Nucleus accumbens (tissue), 56 donors: ENCODE data around the gene SLC12A6.
A peak's percentile ranks its signal among the peaks of the same experiment; 100 is the strongest.

ENCODE experiments used
- DNase-seq, 56 donors: peaks; one replicate each; lab custom pipeline; 2025; lab: John Stamatoyannopoulos, UW

SLC12A6 gene

DNA sequence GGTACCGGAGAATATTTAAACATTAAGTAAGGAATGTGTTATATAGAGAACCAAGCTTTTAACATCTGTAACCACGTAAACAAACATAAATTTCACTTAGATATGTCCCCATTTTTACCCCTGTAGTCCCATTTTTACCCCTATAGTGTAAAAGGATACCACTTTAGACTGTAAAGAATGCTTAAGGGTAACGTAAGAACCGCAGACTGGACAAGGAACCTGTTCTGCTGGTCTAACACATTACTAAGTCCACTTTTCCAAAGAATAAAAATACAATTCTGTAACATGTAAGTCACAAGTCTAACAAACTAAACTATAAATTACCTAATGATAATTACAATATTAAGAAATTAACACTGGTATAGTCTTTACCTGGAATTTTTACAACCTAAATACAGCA is 2.9 kb downstream of the SLC12A6 start:
- no peak for DNase-seq

DNA sequence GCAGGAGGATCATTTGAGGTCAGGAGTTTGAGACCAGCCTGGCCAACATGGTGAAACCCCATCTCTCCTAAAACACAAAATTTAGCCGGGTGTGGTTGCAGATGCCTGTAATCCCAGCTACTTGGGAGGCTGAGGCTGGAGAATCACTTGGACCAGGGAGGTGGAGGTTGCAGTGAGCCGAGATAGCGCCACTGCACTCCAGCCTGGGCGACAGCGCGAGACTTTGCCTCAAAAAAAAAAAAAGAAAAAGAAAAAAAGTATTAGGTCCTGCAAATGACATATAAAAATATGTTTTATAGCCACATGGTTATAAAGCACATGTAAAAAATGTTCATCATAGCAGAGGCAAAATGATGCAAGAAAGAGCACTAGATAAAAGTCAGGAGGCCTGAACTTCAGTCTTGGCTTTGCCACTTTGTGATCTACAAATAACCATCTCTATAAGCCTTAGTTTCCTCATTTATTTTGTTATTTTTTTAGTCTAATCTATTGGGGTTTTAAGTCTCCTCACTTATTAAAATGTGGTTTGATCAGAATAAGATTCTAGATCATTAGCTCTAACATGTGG is 4.9 kb downstream of the SLC12A6 start:
- DNase-seq: no peak

DNA sequence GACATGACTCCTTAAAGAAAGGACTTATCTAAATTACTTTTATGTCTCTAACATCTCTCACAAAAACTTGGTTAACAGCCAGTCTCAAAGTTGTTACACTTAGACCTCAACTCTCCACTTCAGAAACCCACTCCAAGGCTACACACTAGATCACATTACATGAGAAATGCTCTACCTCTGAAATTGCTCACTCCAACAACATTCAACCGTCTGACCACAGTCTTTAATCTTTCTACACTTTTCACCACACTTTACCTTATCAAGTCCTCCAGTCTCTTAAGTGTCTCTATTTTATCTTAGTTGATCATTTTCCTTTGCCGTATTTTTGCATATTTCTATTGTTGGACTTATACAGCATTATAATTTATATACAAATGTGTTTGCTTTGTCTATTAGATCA is 5.8 kb downstream of the SLC12A6 start:
- DNase-seq: no peak

DNA sequence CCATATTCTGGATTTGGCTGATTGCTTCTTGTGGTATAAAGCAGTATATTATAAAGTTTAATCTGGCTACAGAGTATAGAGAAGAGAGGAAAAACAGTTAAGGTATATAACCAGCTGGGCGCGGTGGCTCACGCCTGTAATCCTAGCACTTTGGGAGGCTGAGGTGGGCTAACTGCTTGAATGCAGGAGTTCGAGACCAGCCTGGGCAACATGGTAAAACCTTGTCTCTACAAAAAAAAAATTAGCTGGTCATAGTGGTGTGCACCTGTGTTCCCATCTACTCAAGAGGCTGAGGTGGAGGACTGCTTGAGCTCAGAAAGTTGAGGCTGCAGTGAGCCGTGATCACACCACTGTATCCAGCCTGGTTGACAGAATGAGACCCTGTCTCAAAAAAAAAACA is 7.3 kb downstream of the SLC12A6 start:
- DNase-seq: no peak

DNA sequence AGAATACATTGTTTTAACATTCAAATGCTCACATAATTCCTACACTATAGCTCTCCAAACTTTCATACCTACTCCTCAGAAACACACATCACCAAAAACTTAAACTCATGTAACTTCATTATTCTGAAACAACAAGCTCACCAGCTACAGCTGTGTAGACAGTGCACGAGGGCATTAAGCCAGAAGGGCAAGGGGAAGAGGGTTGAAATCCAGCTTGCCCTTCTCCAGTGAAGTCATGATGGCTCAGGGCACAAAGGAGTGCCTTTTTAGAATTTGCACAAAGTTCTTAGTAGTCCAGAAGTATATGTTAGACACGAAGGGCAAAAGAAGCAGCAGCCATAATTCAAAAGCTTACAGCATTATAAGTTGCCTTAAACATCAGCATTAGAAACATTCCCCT is 8.6 kb downstream of the SLC12A6 start:
- no peak for DNase-seq

DNA sequence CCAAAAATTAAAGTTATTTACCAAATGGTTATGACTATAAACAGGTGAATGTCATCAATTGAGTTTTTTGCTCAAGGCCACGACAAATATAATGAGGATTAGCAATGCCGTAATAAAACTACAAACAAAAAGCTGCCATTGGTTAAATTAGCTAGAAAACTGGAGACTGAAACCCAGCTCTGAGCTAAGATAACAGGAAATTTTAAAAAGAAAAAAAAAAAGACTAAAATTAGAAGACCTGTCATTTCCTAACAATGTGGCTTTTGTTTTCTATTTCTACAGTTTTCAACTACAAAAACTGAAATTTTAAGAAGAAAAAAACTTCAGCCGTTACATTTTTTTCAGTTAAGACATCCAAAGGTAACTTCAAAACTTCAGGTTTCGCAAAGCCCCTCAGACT is 9.7 kb downstream of the SLC12A6 start:
- no peak for DNase-seq

DNA sequence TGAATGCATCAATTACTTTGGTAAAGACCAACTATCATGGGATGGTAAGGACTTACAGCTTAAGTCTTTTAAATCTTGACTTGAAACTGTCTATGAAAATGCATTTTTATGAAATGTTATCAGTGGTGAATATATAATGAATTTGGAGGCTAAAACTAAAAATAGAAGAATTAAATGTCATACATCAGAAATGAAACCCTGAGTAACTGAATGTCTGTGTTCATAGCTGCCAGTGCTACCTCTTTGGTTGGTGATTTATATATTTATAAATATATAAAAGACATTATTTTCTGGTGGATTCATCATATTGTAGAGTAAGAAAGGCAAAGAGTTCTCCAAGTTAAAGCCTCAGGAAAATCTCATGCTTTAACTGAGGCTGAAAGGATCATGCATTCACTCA is 12.2 kb downstream of the SLC12A6 start:
- no peak for DNase-seq

DNA sequence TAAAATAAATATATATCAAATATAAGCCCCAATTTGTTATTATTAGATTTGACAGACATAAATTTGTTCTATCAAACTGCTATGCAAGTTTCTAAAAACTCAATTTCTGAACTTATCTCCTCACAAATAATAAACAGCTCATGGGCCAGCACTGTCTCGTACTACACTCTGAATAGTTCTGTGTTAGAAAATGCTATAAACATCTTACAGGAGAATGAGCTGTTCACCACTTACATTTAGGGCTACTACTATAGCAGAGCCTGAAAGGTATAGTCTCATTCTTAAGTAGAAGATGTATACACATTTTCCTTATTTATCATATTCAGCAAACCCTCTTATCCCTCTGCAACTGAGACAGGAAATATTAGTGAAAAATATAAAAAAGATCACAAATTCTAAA is 12.6 kb downstream of the SLC12A6 start:
- no peak for DNase-seq

DNA sequence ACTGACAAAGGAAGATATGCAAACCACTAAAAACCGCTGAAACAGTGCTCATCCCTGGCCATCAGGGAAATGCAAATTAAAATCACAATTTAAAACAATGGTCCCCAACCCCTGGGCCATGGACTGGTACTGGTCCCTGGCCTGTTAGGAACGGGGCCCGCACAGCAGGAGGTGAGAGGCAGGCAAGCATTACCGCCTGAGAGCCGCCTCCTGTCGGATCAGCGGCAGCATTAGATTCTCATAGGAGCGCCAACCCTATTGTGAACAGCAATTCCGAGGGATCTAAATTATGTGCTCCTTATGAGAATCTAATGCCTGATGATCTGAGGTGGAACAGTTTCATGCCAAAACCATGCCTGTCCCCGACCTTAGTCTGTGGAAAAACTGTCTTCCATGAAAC is 14.4 kb downstream of the SLC12A6 start:
- no peak for DNase-seq

DNA sequence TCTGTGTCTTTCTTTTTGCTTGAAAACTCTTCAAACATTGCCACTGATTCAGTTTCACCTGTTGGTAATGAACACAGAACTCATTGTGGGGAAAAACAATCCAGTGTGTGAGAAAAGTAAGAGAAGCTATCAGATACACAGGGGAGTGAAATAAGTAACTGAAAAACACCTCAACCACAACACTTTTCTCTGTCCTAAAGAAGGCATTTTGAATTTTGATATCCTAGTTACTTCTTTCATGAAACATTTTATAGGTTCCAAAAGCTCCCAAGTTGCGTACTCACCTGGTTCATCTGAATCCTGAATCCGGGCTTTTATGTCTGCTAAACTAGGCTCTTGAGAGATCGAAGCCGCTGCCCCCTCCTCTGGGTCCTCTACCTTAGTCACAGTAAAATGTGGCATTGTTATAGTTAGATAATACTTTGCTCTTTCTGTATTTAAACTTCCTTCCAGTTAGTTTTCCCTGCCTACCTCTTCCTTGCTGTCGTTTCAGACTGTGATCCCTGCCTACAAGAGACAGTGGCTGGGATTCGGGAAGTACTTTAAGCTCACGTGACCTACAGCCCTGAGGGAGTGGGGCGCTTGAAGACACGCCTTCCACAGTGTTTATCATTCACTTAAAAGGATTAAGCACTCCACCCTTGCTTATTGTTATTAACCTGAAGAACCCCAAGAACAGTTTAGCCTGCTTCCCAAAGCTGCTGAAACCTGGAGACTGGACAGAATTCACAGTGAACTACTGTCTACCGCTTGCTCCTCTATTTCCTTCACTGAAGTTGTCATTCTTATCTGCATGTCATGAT is 19.1 kb downstream of the SLC12A6 start:
- DNase-seq: peak in 21 of 56 donors; percentile 1 to 49 (median 16)

DNA sequence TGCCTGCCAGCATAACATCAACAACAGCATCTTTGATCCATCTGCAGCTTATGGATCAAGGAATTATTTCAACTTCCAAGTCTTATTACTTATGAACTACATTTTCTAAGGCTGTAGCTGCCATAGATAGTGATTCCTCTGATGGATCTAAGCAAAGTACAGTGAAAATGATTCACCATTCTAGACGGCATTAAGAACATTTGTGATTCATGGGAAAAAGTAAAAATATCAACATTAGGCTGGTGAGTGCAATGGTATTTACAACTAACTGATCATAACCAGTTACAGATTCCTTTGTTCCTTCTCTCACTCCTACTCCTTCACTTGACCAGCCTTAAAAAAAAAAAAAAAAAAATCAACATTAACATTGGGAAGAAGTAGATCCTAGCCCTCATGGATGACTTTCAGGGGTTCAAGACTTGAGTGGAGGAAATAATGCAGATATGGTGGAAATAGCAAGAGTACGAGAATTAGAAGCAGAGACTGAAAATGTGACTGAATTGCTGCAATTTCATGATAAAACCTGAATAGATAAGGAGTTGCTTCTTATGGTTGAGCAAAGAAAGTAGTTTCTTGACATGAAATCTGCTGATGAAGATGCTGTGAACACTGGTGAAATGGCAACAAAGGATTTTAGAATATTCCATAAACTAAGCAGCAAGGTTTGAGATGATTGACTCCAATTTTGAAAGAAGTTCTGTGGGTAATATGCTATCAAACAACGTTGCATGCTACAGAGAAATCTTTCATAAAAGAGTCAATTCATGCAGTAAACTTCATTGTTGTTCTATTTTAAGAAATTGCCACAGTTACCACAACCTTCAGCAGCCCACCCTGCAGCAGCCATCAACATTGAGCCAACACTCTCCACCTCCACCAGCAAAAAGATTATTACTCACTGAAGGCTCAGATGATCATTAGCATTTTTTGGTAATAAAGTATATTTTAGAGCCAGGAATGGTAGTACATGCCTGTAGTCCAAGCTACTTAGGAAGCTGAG is 22.8 kb downstream of the SLC12A6 start:
- DNase-seq: no peak

DNA sequence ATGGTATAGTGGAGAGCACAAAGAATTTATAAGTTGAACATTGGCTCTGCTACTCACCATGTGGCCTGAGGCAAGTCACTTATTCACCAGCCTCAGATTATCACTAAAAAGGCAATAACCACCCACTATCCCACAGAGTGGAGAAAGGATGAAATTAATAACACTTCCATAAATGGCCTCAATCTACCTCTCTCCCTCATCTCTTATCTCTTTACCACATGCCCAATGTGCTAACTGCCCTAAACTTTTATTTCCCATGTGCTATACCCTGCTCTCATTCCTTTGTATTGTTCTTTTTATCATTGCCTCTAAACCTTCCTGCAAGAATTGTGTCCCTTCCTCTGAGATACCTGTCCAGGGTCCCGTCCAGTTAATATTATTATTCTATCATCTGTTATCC is 26.0 kb downstream of the SLC12A6 start:
- DNase-seq: no peak

DNA sequence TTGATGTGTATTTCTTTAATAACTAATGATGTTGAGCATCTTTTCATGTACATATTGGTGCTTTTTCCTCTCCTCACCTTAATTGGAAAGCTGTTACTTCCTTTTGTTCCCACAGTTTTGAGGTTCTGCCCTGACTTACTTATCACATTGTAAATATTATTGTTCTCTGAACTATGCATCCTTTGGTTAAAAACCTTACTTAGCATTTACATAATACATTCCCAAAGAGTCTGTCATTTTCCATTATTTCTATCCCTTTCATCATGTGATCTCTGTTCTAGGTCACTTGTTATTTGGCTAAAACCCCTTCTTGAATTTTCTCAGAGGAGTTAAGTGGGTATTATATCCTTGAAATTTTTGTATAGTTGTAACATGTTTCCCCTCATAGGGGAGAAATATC is 33.0 kb downstream of the SLC12A6 start:
- no peak for DNase-seq

DNA sequence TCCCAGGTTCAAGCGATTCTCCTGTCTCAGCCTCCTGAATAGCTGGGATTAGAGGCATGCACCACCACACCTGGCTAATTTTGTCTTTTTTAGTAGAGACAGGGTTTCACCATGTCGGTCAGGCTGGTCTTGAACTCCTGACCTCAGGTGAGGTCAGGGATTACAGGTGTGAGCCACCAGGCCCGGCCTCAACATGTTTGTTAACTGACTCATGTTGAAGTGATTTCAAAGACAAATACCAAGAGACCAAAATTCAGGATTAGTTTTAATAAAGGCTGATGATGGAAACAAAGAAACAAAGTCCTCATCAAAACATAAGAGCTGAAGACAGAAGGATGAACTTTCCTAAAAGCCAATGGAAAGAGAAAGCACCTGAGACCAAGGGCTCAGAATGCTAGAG is 36.5 kb downstream of the SLC12A6 start:
- no peak for DNase-seq

DNA sequence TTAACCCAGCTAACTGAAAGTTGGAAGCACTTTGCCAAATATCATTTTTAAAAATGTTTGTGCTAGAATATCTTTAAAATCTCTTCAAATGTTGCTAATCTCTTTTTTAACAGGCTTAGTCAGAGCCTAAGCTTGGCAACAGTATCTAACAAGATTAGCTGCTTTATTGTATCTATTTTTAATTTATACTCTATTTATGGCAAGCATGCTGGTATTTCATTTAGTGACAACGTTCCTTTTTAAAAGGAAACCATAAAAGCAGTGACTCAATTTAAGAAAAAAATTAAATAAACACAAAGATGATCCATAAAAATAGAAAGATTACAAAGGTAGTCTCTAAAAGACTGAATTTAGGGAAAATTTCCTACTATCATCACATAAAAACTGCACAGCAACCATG is 40.5 kb downstream of the SLC12A6 start:
- no peak for DNase-seq

DNA sequence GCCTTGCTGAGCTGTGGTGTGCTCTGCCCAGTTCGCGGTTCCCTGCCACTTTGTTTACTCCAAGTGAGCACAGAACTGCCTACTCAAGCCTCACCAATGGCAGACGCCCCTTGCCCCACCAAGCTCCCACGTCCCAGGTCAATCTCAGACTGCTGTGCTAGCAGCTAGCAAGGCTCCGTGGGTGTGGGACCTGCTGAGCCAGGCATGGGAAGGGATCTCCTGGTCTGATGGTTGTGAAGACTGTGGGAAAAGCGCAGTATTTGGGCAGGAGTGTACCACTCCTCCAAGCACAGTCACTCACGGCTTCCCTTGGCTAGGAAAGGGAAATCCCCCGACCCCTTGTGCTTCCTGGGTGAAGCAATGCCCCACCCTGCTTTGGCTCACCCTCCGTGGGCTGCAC is 45.0 kb downstream of the SLC12A6 start:
- DNase-seq: no peak

DNA sequence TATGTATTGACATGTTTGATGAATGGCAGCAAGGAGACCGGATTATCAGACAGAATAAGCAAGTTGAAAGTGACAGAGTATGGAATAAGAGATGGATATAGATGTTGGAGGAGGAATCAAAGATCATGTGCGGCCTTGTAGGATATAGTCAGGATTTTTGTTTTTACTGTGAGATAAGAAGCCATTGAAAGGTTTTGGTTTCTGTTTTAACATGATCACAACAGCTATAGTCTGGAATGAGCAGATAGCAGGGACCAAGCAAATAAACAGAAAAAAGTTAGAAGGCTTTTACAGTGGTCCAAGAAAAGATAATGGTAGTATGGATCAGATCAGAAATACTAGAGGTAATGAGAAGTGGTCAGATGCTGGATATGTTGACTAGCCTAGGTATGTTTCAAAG is 52.6 kb downstream of the SLC12A6 start:
- DNase-seq: no peak

DNA sequence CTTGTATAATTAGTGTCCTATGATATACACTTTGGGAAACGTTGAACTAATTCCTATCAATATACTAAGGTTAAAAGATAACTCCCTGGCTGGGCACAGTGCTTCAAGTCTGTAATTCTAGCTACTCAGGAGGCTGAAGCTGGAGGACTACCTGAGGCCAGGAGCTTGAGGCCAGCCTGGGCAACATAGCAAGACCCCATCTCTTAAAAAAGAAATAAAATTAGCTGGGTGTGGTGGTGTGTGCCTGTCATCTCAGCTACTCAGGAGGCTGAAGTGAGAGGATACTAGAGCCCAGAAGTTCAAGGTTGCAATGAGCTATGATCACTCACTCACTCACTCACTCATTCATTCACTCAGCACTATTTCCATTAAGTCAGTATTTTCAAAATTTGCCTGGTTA is 55.2 kb downstream of the SLC12A6 start:
- no peak for DNase-seq

DNA sequence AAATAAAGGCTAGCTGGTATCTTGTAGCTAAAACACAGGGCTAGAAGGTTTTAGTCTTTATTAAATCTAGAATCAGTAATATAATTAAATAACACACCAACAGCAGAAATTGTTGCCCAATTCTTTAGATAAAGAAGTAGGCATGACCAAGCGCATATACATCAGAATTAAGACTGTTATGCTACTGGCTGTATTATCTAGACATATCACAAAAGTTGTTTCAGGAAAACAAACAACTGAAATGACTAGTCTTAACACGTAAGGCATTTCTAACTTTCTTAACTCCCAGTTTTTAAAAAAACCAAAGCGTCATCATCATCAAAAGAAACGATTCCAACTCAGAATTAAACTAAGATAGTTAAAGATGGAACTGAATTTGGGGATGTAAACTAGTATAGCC is 57.4 kb downstream of the SLC12A6 start:
- DNase-seq: no peak

DNA sequence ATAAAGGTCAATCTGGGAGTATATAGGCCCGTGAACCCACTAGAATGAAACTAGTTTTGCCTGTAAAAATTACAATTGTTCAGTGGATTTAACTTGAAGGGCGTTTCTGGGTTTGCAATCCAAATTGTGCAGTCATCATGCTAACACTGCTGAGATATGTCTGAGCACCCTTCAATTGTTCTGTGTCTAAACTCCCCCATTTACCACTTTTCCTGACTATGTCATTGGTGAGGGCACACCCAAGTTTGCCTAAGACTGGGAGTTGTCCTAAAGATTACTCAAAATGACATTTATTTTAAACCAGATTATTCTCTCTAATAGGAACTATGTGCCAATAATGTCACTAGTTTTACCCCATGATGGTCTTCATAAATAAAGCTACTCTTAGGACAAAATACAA is 58.2 kb downstream of the SLC12A6 start:
- no peak for DNase-seq

DNA sequence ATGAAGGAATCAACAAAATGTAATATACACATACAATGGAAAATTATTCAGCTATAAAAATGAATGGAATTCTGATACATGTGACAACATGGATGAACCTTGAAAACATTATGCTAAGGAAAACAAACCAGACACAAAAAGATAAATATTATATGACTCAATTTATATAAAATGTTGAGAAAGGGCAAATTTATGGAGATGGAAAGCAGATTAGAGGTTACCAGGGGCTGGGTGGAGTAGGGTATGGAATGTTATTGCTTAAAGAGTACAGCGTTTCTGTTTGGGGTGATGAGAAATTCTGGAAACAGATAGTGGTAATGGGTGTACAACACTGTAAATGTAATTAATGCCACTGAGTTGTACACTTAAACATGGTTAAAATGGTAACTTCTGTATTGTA is 61.9 kb downstream of the SLC12A6 start:
- DNase-seq: no peak
